Measurements from ENCODE around the gene TOGARAM2.

The TOGARAM2 gene

DNA sequence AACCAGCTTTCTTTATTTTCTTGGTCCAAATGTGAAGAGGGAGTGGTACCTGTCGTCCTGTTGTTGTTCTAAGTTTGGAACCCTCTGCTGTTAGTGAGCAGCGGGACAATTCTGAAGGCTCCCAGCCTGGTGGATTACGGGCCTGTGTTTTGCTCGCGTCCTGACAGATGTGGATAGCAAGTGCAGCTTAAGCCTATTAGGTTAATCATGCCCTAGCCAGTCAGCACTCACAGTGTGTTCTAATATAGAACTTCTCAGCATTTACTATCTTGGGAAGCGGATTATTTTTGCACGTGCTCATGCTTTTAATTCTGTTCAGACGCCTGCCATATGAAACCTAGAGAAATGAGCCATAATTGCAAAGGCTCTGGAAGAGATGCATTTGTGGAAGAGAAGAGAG is 93.3 kb downstream of the TOGARAM2 start, which contains the start of gene PCARE:
Gene PCARE, minus strand, starts transcription at position 113 of the 400 bp plus-strand sequence. CDS start 262 bp downstream, outside the sequence.
- no peak for DNase-seq (ENCODE audit: extremely low spot score)
- TF ChIP-seq, protein P1, sequence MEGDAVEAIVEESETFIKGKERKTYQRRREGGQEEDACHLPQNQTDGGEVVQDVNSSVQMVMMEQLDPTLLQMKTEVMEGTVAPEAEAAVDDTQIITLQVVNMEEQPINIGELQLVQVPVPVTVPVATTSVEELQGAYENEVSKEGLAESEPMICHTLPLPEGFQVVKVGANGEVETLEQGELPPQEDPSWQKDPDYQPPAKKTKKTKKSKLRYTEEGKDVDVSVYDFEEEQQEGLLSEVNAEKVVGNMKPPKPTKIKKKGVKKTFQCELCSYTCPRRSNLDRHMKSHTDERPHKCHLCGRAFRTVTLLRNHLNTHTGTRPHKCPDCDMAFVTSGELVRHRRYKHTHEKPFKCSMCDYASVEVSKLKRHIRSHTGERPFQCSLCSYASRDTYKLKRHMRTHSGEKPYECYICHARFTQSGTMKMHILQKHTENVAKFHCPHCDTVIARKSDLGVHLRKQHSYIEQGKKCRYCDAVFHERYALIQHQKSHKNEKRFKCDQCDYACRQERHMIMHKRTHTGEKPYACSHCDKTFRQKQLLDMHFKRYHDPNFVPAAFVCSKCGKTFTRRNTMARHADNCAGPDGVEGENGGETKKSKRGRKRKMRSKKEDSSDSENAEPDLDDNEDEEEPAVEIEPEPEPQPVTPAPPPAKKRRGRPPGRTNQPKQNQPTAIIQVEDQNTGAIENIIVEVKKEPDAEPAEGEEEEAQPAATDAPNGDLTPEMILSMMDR (IDR thresholded peaks at IDR 0.05; ENCODE audit: control extremely low read depth, extremely low read depth, low read depth, missing control alignments): no peak
- ChIA-PET POLR2A (no interaction called here), CTCF (interaction anchor here (0.9 to 1.3 kb wide), 4 partner anchors 9 to 43 kb away, joined by 3 to 5 read pairs (median 4); no protein-coding TSS in a partner anchor)

DNA sequence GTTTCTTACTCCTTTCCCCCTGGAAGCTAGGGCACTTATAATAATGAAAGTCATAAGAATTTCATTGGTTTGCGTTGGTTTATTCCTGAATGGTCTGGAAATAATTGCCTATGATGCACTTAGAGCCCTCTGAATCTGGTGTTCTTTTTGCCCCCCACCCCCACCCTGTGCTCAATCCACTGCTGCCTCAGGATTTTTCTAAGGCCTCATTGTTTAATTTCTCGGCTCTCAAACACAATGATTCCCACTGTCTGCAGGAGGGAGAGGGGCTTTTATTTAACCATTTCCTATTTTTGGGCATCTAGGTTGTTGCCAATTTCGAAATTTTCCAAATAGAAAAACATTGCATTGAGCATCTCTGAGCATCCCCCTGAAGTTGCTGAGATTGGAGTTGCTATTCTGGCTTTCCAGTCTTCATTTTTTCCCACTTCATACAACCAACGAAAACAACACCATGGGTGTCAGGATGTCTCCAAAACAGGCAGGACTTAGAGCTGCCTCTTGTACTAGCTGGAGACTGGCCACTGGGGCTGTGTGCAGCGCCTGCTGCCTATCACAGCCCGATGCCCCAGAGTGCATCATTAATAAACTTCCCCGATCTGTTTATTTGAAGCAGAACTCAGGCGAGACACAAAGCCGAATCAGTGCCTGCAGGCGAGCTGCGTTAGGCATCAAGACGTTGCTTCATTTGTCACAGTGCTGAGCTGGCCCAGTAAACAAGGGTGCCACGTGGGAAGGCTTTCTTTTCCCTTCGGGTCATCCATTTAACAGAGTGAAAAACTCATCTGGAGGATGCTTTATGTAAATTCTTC is 95.0 kb downstream of the TOGARAM2 start:
- TF ChIP-seq, protein P1 (IDR thresholded peaks at IDR 0.05; ENCODE audit: control extremely low read depth, extremely low read depth, low read depth, missing control alignments): no peak

GRCh38 chr2:29079887-29080286 is 98.8 kb downstream of the TOGARAM2 start:
- DNase-seq (ENCODE audit: extremely low spot score): no peak
- POLR2A ChIA-PET: no interaction called here
- CTCF ChIA-PET: interaction anchor here (1.2 to 2.3 kb wide), 2 partner anchors 10 to 17 kb away, joined by 3 to 8 read pairs; no protein-coding TSS in a partner anchor
- TF ChIP-seq, protein P1 (IDR thresholded peaks at IDR 0.05; ENCODE audit: control extremely low read depth, extremely low read depth, low read depth, missing control alignments): no peak

More for the DNA sequence above, 95.0 kb downstream of the TOGARAM2 start:
- POLR2A ChIA-PET: no interaction called here
- CTCF ChIA-PET: interaction anchor here (1.1 kb wide), 1 partner anchor 15 kb away, joined by 3 read pairs; no protein-coding TSS in a partner anchor
- no peak for DNase-seq (ENCODE audit: extremely low spot score)

- TF ChIP-seq, protein P1 (IDR thresholded peaks at IDR 0.05; ENCODE audit: control extremely low read depth, extremely low read depth, low read depth, missing control alignments): no peak
- ChIA-PET CTCF (interaction anchor here (2.3 kb wide), 1 partner anchor 18 kb away, joined by 8 read pairs; no protein-coding TSS in a partner anchor), POLR2A (no interaction called here)
- DNase-seq (ENCODE audit: extremely low spot score): no peak
Observed at GRCh38 chr2:29080886-29081743, 100.0 kb downstream of the TOGARAM2 start.

DNA sequence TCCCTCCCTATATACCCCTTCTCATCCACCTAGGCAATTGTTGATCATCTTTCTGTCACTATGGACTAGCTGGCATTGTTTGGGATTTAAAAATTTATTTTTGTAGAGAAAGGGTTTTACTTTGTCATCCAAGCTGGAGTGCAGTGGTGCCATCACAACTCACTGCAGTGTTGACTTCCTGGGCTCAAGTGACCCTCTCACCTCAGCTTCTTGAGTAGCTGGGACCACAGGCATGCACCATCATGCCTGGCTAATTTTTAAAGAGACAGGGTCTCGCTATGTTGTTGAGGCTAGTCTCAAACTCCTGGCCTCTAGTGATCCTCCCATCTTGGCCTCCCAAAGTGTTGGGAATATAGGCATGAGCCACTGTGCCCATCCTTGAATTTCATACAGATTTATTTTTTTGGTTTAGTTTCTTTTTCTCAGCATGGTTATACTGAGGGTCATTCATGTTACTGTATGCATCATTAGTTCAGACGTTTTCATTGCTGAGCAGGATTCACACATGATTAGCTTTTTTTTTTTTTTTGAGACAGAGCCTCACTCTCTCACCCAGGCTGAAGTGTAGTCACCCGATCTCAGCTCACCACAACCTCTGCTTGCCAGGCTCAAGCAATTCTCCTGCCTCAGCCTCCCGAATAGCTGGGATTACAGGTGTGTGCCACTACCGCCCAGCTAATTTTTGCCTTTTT is 101.9 kb downstream of the TOGARAM2 start:
- TF ChIP-seq, protein P1 (IDR thresholded peaks at IDR 0.05; ENCODE audit: control extremely low read depth, extremely low read depth, low read depth, missing control alignments): no peak
- ChIA-PET CTCF (interaction anchor here (0.9 to 1.9 kb wide), 4 partner anchors 8 to 23 kb away, joined by 3 to 5 read pairs (median 4); no protein-coding TSS in a partner anchor), POLR2A (no interaction called here)
- no peak for DNase-seq (ENCODE audit: extremely low spot score)
